Stimulated activated CD8-positive, alpha-beta memory T cell treated with anti-CD3 and anti-CD28 coated beads, Interleukin-15, amount 100 ng/mL, for 48 hours (primary cell): Measurements from ENCODE around the gene MAP3K12.
"Not testable (repeated sequence)": the region's sequence is repeated elsewhere in the genome, so short reads cannot be mapped to it uniquely, and the experiment has no call there.

Experiments
- DNase-seq, 2 donors: peaks; one replicate each; pipeline ENCODE4 v3.0.0-alpha.2; 2020; ENCODE audit warnings: low read depth in 2 of 2

Gene MAP3K12

GRCh38 chr12:53435326-53435725, 63.9 kb downstream of the MAP3K12 start:
- DNase-seq = not testable (repeated sequence)

- DNase-seq = no peak
These were observed 68.1 kb downstream of the MAP3K12 start for GRCh38 chr12:53431187-53431586.

GRCh38 chr12:53430116-53430515, 69.1 kb downstream of the MAP3K12 start:
- no peak for DNase-seq
